Activated CD4-positive, alpha-beta T cell treated with anti-CD3 and anti-CD28 coated beads for 36 hours (primary cell): ENCODE measurements around the gene DHX35. TPM values are rescaled to one million over a fixed set of nuclear protein-coding genes. Genes with fewer than 3 reads are reported as not detected.

ENCODE experiments used
- ATAC-seq: fragments of 200-7000 bp; cut with Tn5 transposase; one replicate; pipeline ENCODE4 v1.10.0; 2021; ENCODE audit warnings: mild to moderate bottlenecking, moderate library complexity
- CTCF ChIA-PET: fragments of 350-600 bp; sonication (Branson Sonifier 250); formaldehyde crosslinking; loops from one replicate; lab custom pipeline; 2021; ENCODE audit warnings: antibody characterized with exemption; lab: Charles Lee
- POLR2A ChIA-PET: fragments of 350-600 bp; sonication (Branson Sonifier 250); formaldehyde crosslinking; loops from one replicate; lab custom pipeline; 2021; ENCODE audit warnings: antibody characterized with exemption, inconsistent platforms; lab: Charles Lee
- DNase-seq: peaks from one replicate; pipeline ENCODE4 v3.0.0-alpha.2; 2020
- H3K27ac Mint-ChIP-seq: one replicate; pipeline ENCODE4 v1.8.0; 2021; ENCODE audit warnings: mixed read lengths
- H3K27me3 Mint-ChIP-seq: one replicate; pipeline ENCODE4 v1.8.0; 2021; ENCODE audit warnings: mixed read lengths
- H3K36me3 Mint-ChIP-seq: one replicate; pipeline ENCODE4 v1.8.0; 2021; ENCODE audit warnings: low read depth, mixed read lengths
- H3K4me1 Mint-ChIP-seq: one replicate; pipeline ENCODE4 v1.8.0; 2021; ENCODE audit warnings: mixed read lengths
- H3K4me3 Mint-ChIP-seq: one replicate; pipeline ENCODE4 v1.8.0; 2021; ENCODE audit warnings: mild to moderate bottlenecking, moderate library complexity, mixed read lengths
- H3K9me3 Mint-ChIP-seq: one replicate; pipeline ENCODE4 v1.8.0; 2021; ENCODE audit warnings: low read depth, mixed read lengths
- intact Hi-C, 2 experiments: fragments of 100-400 bp; cut with DNase I in 1 of 2; cut with micrococcal nuclease in 1 of 2; formaldehyde crosslinking; loops; one replicate each; pipeline versions ENCODE4 v1.14.2 to v1.15.1; 2022 to 2024; cut with DNase I, micrococcal nuclease
- total RNA-seq, 2 experiments: library from RNA; stranded (reverse); gene quantifications; one replicate each; pipeline ENCODE4 v1.2.3, GENCODE V29; 2021

The DHX35 gene
- total RNA-seq, 2 experiments from 2014 or later: 8.7 to 12.0 TPM

GRCh38 chr20:38939686-38940085 is 22.5 kb upstream of the DHX35 start:
- H3K27me3 Mint-ChIP-seq: no peaks in the 10 kb centered on the region
- CTCF ChIA-PET: no interaction called here
- H3K4me3 Mint-ChIP-seq: no peak overlapping the region
- DNase-seq (no peak), ATAC-seq (no peak)
- no peaks in the 10 kb centered on the region for H3K9me3 Mint-ChIP-seq
- intact Hi-C loops: no loop called here
- POLR2A ChIA-PET: no interaction called here
- H3K4me1 Mint-ChIP-seq: peaks cover 3% of the 10 kb centered on the region
- H3K36me3 Mint-ChIP-seq: peaks cover 17% of the 10 kb centered on the region
- no peak overlapping the region for H3K27ac Mint-ChIP-seq

DNA sequence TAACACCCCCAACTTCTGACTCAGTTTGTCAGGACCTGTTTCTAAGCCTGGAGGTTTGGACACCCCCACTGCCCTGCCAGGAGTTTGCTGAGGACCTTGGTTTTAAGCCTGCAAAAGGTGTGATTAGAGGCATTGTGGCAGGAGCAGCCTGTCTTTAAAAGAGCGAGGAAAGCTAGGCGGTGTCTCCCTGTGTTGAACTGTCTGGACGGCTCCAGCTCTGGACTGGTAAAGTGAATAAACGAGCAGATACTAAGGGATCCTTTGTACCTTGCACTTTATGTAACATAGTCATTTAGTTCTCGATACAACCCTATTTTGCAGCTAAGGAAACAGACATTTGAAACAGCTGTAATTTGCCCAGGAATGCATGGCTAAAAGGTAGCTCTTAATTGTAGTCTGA is 21.5 kb upstream of the DHX35 start:
- no peak overlapping the region for H3K4me3 Mint-ChIP-seq
- no peaks in the 10 kb centered on the region for H3K27me3 Mint-ChIP-seq
- POLR2A ChIA-PET: interaction anchor here (0.6 kb wide), 1 partner anchor 8 kb away, joined by 3 read pairs; no protein-coding TSS in a partner anchor
- peaks cover 3% of the 10 kb centered on the region for H3K4me1 Mint-ChIP-seq
- CTCF ChIA-PET: interaction anchor here (0.7 to 1.5 kb wide), 2 partner anchors 16 to 82 kb away, joined by 3 read pairs; no protein-coding TSS in a partner anchor
- intact Hi-C loops: no loop called here
- ATAC-seq (no peak), DNase-seq (no peak)
- peaks cover 20% of the 10 kb centered on the region for H3K36me3 Mint-ChIP-seq
- H3K9me3 Mint-ChIP-seq: no peaks in the 10 kb centered on the region
- no peak overlapping the region for H3K27ac Mint-ChIP-seq

DNA sequence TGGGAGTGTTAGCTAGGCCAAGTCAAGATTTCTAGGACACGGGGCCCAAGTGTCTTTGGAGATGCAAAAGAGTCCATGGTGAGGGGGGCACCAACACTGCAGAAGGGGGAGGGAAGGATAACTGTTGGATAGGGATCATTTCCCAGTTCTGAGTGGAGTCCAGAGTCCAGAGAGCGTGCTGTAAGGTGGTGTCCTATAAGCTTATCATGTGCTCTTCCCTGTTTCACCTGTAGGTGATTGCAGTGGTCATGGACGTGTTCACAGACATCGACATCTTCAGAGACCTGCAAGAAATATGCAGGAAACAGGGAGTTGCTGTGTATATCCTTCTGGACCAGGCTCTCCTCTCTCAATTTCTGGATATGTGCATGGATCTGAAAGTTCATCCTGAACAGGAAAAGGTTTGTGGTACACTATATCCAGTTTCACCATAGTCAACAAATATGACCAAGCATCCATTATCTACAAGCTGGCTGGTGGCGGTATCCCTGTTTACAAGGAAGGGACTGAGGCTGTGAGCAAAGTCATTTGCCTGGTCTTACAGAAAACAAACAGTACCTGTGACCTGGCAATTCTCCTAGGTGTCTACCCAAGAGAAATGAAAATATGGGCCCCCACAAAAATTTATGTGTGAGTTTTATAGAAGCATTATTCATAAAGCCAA is 20.3 kb upstream of the DHX35 start:
- no peaks in the 10 kb centered on the region for H3K27me3 Mint-ChIP-seq
- no peaks in the 10 kb centered on the region for H3K9me3 Mint-ChIP-seq
- no peak for ATAC-seq
- no peak for DNase-seq
- intact Hi-C loops: no loop called here
- H3K4me3 Mint-ChIP-seq: no peak overlapping the region
- H3K4me1 Mint-ChIP-seq: peaks cover 3% of the 10 kb centered on the region
- H3K27ac Mint-ChIP-seq: no peak overlapping the region
- peaks cover 24% of the 10 kb centered on the region for H3K36me3 Mint-ChIP-seq
- ChIA-PET CTCF (interaction anchor here (1.0 to 1.5 kb wide), 3 partner anchors 14 to 16 kb away, joined by 3 to 4 read pairs (median 4); partner anchors contain the start of gene FAM83D), POLR2A (interaction anchor here (0.6 kb wide), 1 partner anchor 81 kb away, joined by 4 read pairs; no protein-coding TSS in a partner anchor)

GRCh38 chr20:38945012-38945411 is 17.1 kb upstream of the DHX35 start:
- intact Hi-C loops: no loop called here
- H3K27me3 Mint-ChIP-seq: no peaks in the 10 kb centered on the region
- H3K27ac Mint-ChIP-seq: no peak overlapping the region

GRCh38 chr20:38946836-38947235 is 15.3 kb upstream of the DHX35 start:
- peaks cover 41% of the 10 kb centered on the region for H3K36me3 Mint-ChIP-seq
- H3K27ac Mint-ChIP-seq: no peak overlapping the region
- H3K4me3 Mint-ChIP-seq: no peak overlapping the region
- intact Hi-C loops: no loop called here
- ATAC-seq (no peak), DNase-seq (no peak)
- ChIA-PET POLR2A (no interaction called here), CTCF (no interaction called here)
- H3K27me3 Mint-ChIP-seq: no peaks in the 10 kb centered on the region
- H3K9me3 Mint-ChIP-seq: no peaks in the 10 kb centered on the region
- H3K4me1 Mint-ChIP-seq: no peaks in the 10 kb centered on the region

More at GRCh38 chr20:38945012-38945411, 17.1 kb upstream of the DHX35 start:
- Mint-ChIP-seq H3K4me3 (no peak overlapping the region), H3K9me3 (no peaks in the 10 kb centered on the region), H3K36me3 (peaks cover 32% of the 10 kb centered on the region), H3K4me1 (peaks cover under 1% of the 10 kb centered on the region)
- CTCF ChIA-PET: no interaction called here
- ATAC-seq: no peak
- POLR2A ChIA-PET: no interaction called here
- no peak for DNase-seq

- no peak overlapping the region for H3K4me3 Mint-ChIP-seq
- ChIA-PET CTCF (interaction anchor here (1.0 to 1.1 kb wide), 2 partner anchors 10 to 14 kb away, joined by 3 read pairs; partner anchors contain the start of gene DHX35), POLR2A (no interaction called here)
- DNase-seq: no peak
- H3K27ac Mint-ChIP-seq: no peak overlapping the region
- H3K27me3 Mint-ChIP-seq: no peaks in the 10 kb centered on the region
- intact Hi-C loops: no loop called here
- no peaks in the 10 kb centered on the region for H3K9me3 Mint-ChIP-seq
- peaks cover 37% of the 10 kb centered on the region for H3K36me3 Mint-ChIP-seq
- no peaks in the 10 kb centered on the region for H3K4me1 Mint-ChIP-seq
- ATAC-seq: no peak
Measured at GRCh38 chr20:38947931-38948362, 14.2 kb upstream of the DHX35 start.

- ChIA-PET CTCF (interaction anchor here (1.1 kb wide), 1 partner anchor 20 kb away, joined by 3 read pairs; no protein-coding TSS in a partner anchor), POLR2A (no interaction called here)
- ATAC-seq (no peak), DNase-seq (no peak)
- Mint-ChIP-seq H3K9me3 (no peaks in the 10 kb centered on the region), H3K4me3 (no peak overlapping the region), H3K27ac (no peak overlapping the region), H3K27me3 (no peaks in the 10 kb centered on the region), H3K36me3 (peaks cover 31% of the 10 kb centered on the region), H3K4me1 (no peaks in the 10 kb centered on the region)
- intact Hi-C loops: no loop called here
Measured at GRCh38 chr20:38950254-38950653, 11.9 kb upstream of the DHX35 start.

DNA sequence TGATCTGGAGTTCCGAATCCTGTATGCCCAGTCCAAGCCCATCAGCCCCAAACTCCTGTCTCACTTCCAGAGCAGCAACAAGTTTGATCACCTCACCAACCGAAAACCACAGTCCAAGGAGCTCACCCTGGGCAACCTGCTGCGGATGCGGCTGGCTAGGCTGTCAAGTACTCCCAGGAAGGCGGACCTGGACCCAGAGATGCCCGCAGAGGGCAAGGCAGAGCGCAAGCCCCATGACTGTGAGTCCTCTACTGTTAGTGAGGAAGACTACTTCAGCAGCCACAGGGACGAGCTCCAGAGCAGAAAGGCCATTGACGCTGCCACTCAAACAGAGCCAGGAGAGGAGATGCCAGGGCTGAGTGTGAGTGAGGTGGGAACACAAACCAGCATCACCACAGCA is 10.5 kb upstream of the DHX35 start:
- ATAC-seq: no peak

GRCh38 chr20:38952153-38952552 is 10.0 kb upstream of the DHX35 start:
- ATAC-seq (no peak), DNase-seq (no peak)
- peaks cover 26% of the 10 kb centered on the region for H3K36me3 Mint-ChIP-seq
- no peaks in the 10 kb centered on the region for H3K4me1 Mint-ChIP-seq
- CTCF ChIA-PET: interaction anchor here (0.6 kb wide), 1 partner anchor 26 kb away, joined by 3 read pairs; the partner anchor contains the start of gene FAM83D
- no peak overlapping the region for H3K27ac Mint-ChIP-seq
- no peaks in the 10 kb centered on the region for H3K9me3 Mint-ChIP-seq
- H3K4me3 Mint-ChIP-seq: no peak overlapping the region
- intact Hi-C loops: no loop called here
- no peaks in the 10 kb centered on the region for H3K27me3 Mint-ChIP-seq
- POLR2A ChIA-PET: interaction anchor here (0.9 kb wide), 1 partner anchor 10 kb away, joined by 3 read pairs; the partner anchor contains the start of gene DHX35

More for the DNA sequence above, 10.5 kb upstream of the DHX35 start:
- Mint-ChIP-seq H3K36me3 (peaks cover 26% of the 10 kb centered on the region), H3K4me3 (no peak overlapping the region), H3K4me1 (no peaks in the 10 kb centered on the region), H3K9me3 (no peaks in the 10 kb centered on the region), H3K27ac (no peak overlapping the region), H3K27me3 (no peaks in the 10 kb centered on the region)
- ChIA-PET POLR2A (interaction anchor here (0.9 kb wide), 1 partner anchor 11 kb away, joined by 3 read pairs; the partner anchor contains the start of gene DHX35), CTCF (interaction anchor here (0.6 kb wide), 1 partner anchor 25 kb away, joined by 3 read pairs; the partner anchor contains the start of gene FAM83D)
- DNase-seq: no peak
- intact Hi-C loops: no loop called here

- no peaks in the 10 kb centered on the region for H3K4me1 Mint-ChIP-seq
- H3K27ac Mint-ChIP-seq: no peak overlapping the region
- POLR2A ChIA-PET: interaction anchor here (0.7 kb wide), 1 partner anchor 9 kb away, joined by 3 read pairs; the partner anchor contains the start of gene DHX35
- CTCF ChIA-PET: interaction anchor here (0.6 to 0.7 kb wide), 2 partner anchors 94 to 109 kb away, joined by 3 to 5 read pairs; no protein-coding TSS in a partner anchor
- H3K36me3 Mint-ChIP-seq: peaks cover 24% of the 10 kb centered on the region
- no peak overlapping the region for H3K4me3 Mint-ChIP-seq
- no peaks in the 10 kb centered on the region for H3K27me3 Mint-ChIP-seq
- ATAC-seq (no peak), DNase-seq (no peak)
- intact Hi-C loops: no loop called here
- H3K9me3 Mint-ChIP-seq: no peaks in the 10 kb centered on the region
Measured at GRCh38 chr20:38953630-38954340, 8.4 kb upstream of the DHX35 start.

DNA sequence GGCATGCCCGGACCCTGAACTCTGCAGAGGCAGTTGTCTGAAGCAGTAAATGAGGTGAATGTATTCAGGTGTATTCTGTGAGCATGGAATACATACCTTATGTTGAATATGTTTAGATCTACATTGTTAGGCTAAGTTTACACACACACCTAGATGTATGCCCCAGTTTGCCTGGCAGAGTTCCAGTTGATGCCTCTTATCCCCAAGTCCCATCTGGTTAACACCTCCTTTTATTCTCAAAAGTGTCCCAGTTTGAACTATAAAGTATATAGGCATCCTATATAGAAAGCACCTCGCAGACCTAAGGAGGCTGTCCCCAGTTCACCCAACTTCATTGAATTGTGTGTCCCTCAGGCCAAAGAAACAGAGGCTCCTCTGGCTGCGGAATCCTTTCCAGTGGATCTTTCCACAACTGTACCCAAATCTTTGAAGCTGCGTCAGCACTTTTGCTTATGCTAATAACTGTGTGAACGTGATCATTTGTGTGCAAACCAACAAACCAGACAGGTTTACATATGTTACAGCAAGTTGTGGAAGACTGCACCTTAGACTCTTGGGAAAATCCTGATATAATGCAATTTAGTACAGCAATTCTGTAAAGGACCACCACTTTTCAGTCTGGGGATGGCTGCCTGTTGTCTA is 4.8 kb upstream of the DHX35 start:
- ATAC-seq: no peak
- no peak for DNase-seq
- H3K27ac Mint-ChIP-seq: no peak overlapping the region
- ChIA-PET CTCF (interaction anchor here (0.6 to 1.8 kb wide), 3 partner anchors 9 to 92 kb away, joined by 3 to 6 read pairs (median 3); no protein-coding TSS in a partner anchor), POLR2A (no interaction called here)
- no peak overlapping the region for H3K4me3 Mint-ChIP-seq
- peaks cover 9% of the 10 kb centered on the region for H3K4me1 Mint-ChIP-seq
- H3K27me3 Mint-ChIP-seq: no peaks in the 10 kb centered on the region
- intact Hi-C loops: no loop called here
- peaks cover 6% of the 10 kb centered on the region for H3K36me3 Mint-ChIP-seq
- no peaks in the 10 kb centered on the region for H3K9me3 Mint-ChIP-seq
